B cell (primary cell): ENCODE measurements around the gene VAMP4. TPM values are rescaled to one million over a fixed set of nuclear protein-coding genes. Genes with fewer than 3 reads are reported as not detected.

ENCODE experiments used
- ATAC-seq: fragments of 200-7000 bp; cut with Tn5 transposase; one replicate; pipeline ENCODE4 v1.10.0; 2021; ENCODE audit warnings: low read depth, mild to moderate bottlenecking, moderate number of reproducible peaks, moderate library complexity
- CTCF ChIA-PET: fragments of 350-600 bp; sonication (Branson Sonifier 250); formaldehyde crosslinking; loops from one replicate; lab custom pipeline; 2021; ENCODE audit warnings: antibody characterized with exemption, inconsistent platforms; lab: Charles Lee
- POLR2A ChIA-PET: fragments of 350-600 bp; sonication (Branson Sonifier 250); formaldehyde crosslinking; loops from one replicate; lab custom pipeline; 2021; ENCODE audit warnings: antibody characterized with exemption; lab: Charles Lee
- DNase-seq: peaks from one replicate; pipeline ENCODE4 v3.0.0; 2013
- H2AFZ ChIP-seq: 2 replicates; pipeline ENCODE4 v1.6.1; 2012; ENCODE audit warnings: mild to moderate bottlenecking, low read depth, low read length; ENCODE audit not compliant: insufficient read depth, poor library complexity, severe bottlenecking
- H3K27ac ChIP-seq, 2 donors: 1 replicate in 1 of 2; 2 replicates in 1 of 2; pipeline ENCODE4 v1.5.1; 2012 to 2013; ENCODE audit warnings: low read length in 2 of 2, mild to moderate bottlenecking in 2 of 2, moderate library complexity in 1 of 2
- H3K27me3 ChIP-seq, 4 experiments: fragments of 200-600 bp in 1 of 4; sonication (generic) in 1 of 4; replicated peaks in 1 of 4; 1 replicate in 2 of 4; 2 replicates in 2 of 4; pipeline versions ENCODE4 v1.6.1 to v1.7.0; 2013 to 2016; ENCODE audit warnings: low read length in 3 of 4, mild to moderate bottlenecking in 2 of 4, mixed read lengths in 1 of 4, moderate library complexity in 1 of 4; ENCODE audit not compliant: insufficient read depth in 4 of 4, control insufficient read depth in 3 of 4; ENCODE audit errors: control extremely low read depth in 1 of 4
- H3K36me3 ChIP-seq, 2 experiments: replicated peaks in 1 of 2; 1 replicate in 1 of 2; 2 replicates in 1 of 2; pipeline versions ENCODE4 v1.6.1 to v1.7.1; 2013; ENCODE audit warnings: low read length in 1 of 2; ENCODE audit not compliant: insufficient read depth in 2 of 2, control insufficient read depth in 1 of 2; ENCODE audit errors: control extremely low read depth in 1 of 2, extremely low read depth in 1 of 2
- H3K4me1 ChIP-seq, 2 donors: fragments of 200-600 bp in 1 of 2; sonication (generic) in 1 of 2; 1 replicate in 1 of 2; 2 replicates in 1 of 2; pipeline versions ENCODE4 v1.5.1 to v1.6.1; 2013 to 2017; ENCODE audit warnings: low read length in 2 of 2; ENCODE audit not compliant: control insufficient read depth in 2 of 2, insufficient read depth in 2 of 2
- H3K4me2 ChIP-seq: replicated peaks from 2 replicates; pipeline ENCODE3; 2012; ENCODE audit warnings: mild to moderate bottlenecking, low read depth, low read length; ENCODE audit not compliant: poor library complexity, severe bottlenecking
- H3K4me3 ChIP-seq, 5 experiments: fragments of 200-600 bp in 1 of 5; sonication (generic) in 1 of 5; 1 replicate in 3 of 5; 2 replicates in 2 of 5; pipeline versions ENCODE4 v1.5.1 to v1.7.0; 2011 to 2016; ENCODE audit warnings: low read length in 4 of 5, mild to moderate bottlenecking in 4 of 5, low read depth in 2 of 5, control low read depth in 1 of 5, moderate library complexity in 1 of 5; ENCODE audit not compliant: insufficient read depth in 1 of 5; ENCODE audit errors: control extremely low read depth in 1 of 5, extremely low read depth in 1 of 5
- H3K79me2 ChIP-seq: fragments of 200-600 bp; sonication (generic); one replicate; pipeline ENCODE4 v1.6.0; 2016; ENCODE audit warnings: low read length; ENCODE audit not compliant: control insufficient read depth, insufficient read depth
- H3K9ac ChIP-seq: fragments of 200-600 bp; sonication (generic); 2 replicates; pipeline ENCODE4 v1.6.1; 2017; ENCODE audit warnings: mild to moderate bottlenecking, low read length, moderate library complexity
- H3K9me3 ChIP-seq, 3 donors: one replicate each; pipeline versions ENCODE4 v1.6.1 to v1.7.1; 2013; ENCODE audit warnings: low read length in 2 of 3; ENCODE audit not compliant: control insufficient read depth in 2 of 3, insufficient read depth in 1 of 3; ENCODE audit errors: control extremely low read depth in 1 of 3
- H4K20me1 ChIP-seq: 2 replicates; pipeline ENCODE4 v1.6.0; 2012; ENCODE audit warnings: mild to moderate bottlenecking, low read length; ENCODE audit not compliant: insufficient read depth, control insufficient read depth, poor library complexity, severe bottlenecking
- H3K27ac Mint-ChIP-seq: one replicate; pipeline ENCODE4 v1.8.0; 2021; ENCODE audit warnings: mixed read lengths
- H3K27me3 Mint-ChIP-seq: one replicate; pipeline ENCODE4 v1.8.0; 2021; ENCODE audit warnings: mixed read lengths
- H3K4me1 Mint-ChIP-seq: one replicate; pipeline ENCODE4 v1.8.0; 2021; ENCODE audit warnings: mixed read lengths
- H3K4me3 Mint-ChIP-seq: one replicate; pipeline ENCODE4 v1.8.0; 2021; ENCODE audit warnings: mixed read lengths
- H3K9me3 Mint-ChIP-seq: one replicate; pipeline ENCODE4 v1.8.0; 2022; ENCODE audit warnings: mixed read lengths; ENCODE audit not compliant: insufficient read depth
- CTCF ChIP-seq: fragments of 200-600 bp; IDR thresholded peaks from one replicate; pipeline ENCODE4 v1.8.0; 2022; ENCODE audit warnings: antibody characterized with exemption, mild to moderate bottlenecking
- EZH2 ChIP-seq: IDR thresholded peaks from 2 replicates; pipeline ENCODE4 v1.6.1; 2012; ENCODE audit warnings: borderline replicate concordance, low read depth, mild to moderate bottlenecking, moderate library complexity, low read length; ENCODE audit not compliant: insufficient read depth, poor library complexity, severe bottlenecking
- WGBS: methylation state at CpG from one replicate; pipeline ENCODE4 v1.1.5; 2013; ENCODE audit warnings: missing lambda C conversion rate; ENCODE audit not compliant: insufficient coverage; 5-methylcytosine and 5-hydroxymethylcytosine counted together
- intact Hi-C: fragments of 100-400 bp; cut with micrococcal nuclease; formaldehyde crosslinking; loops from one replicate; pipeline ENCODE4 v1.10.0; 2022
- polyA plus RNA-seq: library from polyadenylated mRNA; depleted of rRNA; stranded (reverse); fragments of >200 nt; gene quantifications from 2 replicates; pipeline ENCODE4 v1.2.3, GENCODE V29; 2012
- total RNA-seq, 2 donors: library from RNA; stranded (reverse); fragments of 120-200 nt in 1 of 2; gene quantifications; 1 replicate in 1 of 2; 2 replicates in 1 of 2; pipeline versions ENCODE4 v1.2.3 to v1.2.4, GENCODE V29; 2013 to 2022

Gene VAMP4
- total and polyA plus RNA-seq, 2 donors (not counting 1 experiment from before 2014, with no cell fraction given) = 11.6 to 21.8 TPM

- Histone ChIP-seq H3K27me3 (no peaks in the 10 kb centered on the region), H3K9ac (peak overlapping the region; percentile 93), H2AFZ (peak overlapping the region; percentile 94), H3K4me3 (peak overlapping the region; percentile 48 to 95 (median 93)), H3K27ac (peak overlapping the region; percentile 91), H3K9me3 (no peaks in the 10 kb centered on the region), H4K20me1 (no peaks in the 10 kb centered on the region), H3K79me2 (peaks cover 16% of the 10 kb centered on the region), H3K4me2 (peak overlapping the region; percentile 82), H3K36me3 (peaks cover 0 to 18% of the 10 kb centered on the region in 2 experiments), H3K4me1 (peaks cover 20 to 23% of the 10 kb centered on the region in 2 donors)
- CTCF ChIA-PET = interaction anchor here (1.0 to 1.7 kb wide), 3 partner anchors 36 to 256 kb away, joined by 3 to 5 read pairs (median 3); partner anchors contain the start of gene PRRC2C
- intact Hi-C loops = loop anchor here (5.0 kb wide), 1 partner anchor 701 kb away; the partner anchor contains the start of gene PIGC
- Mint-ChIP-seq H3K9me3 (no peaks in the 10 kb centered on the region), H3K4me3 (peak overlapping the region; percentile 100), H3K27me3 (no peaks in the 10 kb centered on the region), H3K27ac (peak overlapping the region; percentile 100), H3K4me1 (peaks cover 40% of the 10 kb centered on the region)
- under 1% methylated on average over 23 of the region's 28 CpGs for WGBS
- TF ChIP-seq EZH2 (no peak), CTCF (no peak)
- POLR2A ChIA-PET = interaction anchor here (3.6 kb wide), 1 partner anchor 40 kb away, joined by 29 read pairs; the partner anchor contains the start of gene METTL13
- ATAC-seq (peak; percentile 18), DNase-seq (peak; percentile 51)
These were observed 636 bp downstream of the VAMP4 start for GRCh38 chr1:171740987-171741871.
